ENCODE results near the gene RNF26.

The RNF26 gene

GRCh38 chr11:119320776-119321524, 13.4 kb upstream of the RNF26 start:
- Histone ChIP-seq H3K4me1 (ENCODE audit: low read length) (peaks cover 55% of the 10 kb centered on the region), H3K36me3 (replicated peaks; ENCODE audit: low read depth, low read length) (no peaks in the 10 kb centered on the region), H3K27ac (ENCODE audit: low read length) (peak overlapping the region; percentile 86), H3K27me3 (ENCODE audit: low read depth, low read length) (peaks cover 10% of the 10 kb centered on the region), H3K4me3 (ENCODE audit: low read length) (peak overlapping the region; percentile 86), H3K9me3 (ENCODE audit: insufficient read depth, low read length) (no peaks in the 10 kb centered on the region), H3K9ac (ENCODE audit: low read length) (peak overlapping the region; percentile 89), H3K79me2 (ENCODE audit: low read length) (no peaks in the 10 kb centered on the region), H2AFZ (ENCODE audit: low read depth, low read length) (peak overlapping the region; percentile 42; the same call in 1 of the 2 replicates), H4K20me1 (ENCODE audit: insufficient read depth, low read length) (no peaks in the 10 kb centered on the region), H3K4me2 (ENCODE audit: low read length) (peak overlapping the region; percentile 100)
- 0 out of 2 replicates have a peak, but pooled peaks have one; percentile 5 for TF ChIP-seq CTCF (IDR thresholded peaks at IDR 0.05; ENCODE audit: low read depth, low read length)
- no peak for TF ChIP-seq EZH2phosphoT487 (IDR thresholded peaks at IDR 0.05; ENCODE audit: low read depth)

GRCh38 chr11:119322360-119322739, 12.0 kb upstream of the RNF26 start:
- Histone ChIP-seq H3K79me2 (ENCODE audit: low read length) (no peaks in the 10 kb centered on the region), H3K4me2 (ENCODE audit: low read length) (peak overlapping the region; percentile 100), H3K9me3 (ENCODE audit: insufficient read depth, low read length) (no peaks in the 10 kb centered on the region), H3K36me3 (replicated peaks; ENCODE audit: low read depth, low read length) (no peaks in the 10 kb centered on the region), H2AFZ (ENCODE audit: low read depth, low read length) (0 out of 2 replicates have a peak overlapping the region, but pooled peaks have one; percentile 17), H3K4me3 (ENCODE audit: low read length) (peak overlapping the region; percentile 86), H3K27me3 (ENCODE audit: low read depth, low read length) (no peaks in the 10 kb centered on the region), H3K4me1 (ENCODE audit: low read length) (peaks cover 48% of the 10 kb centered on the region), H4K20me1 (ENCODE audit: insufficient read depth, low read length) (no peaks in the 10 kb centered on the region), H3K9ac (ENCODE audit: low read length) (peak overlapping the region; percentile 89), H3K27ac (ENCODE audit: low read length) (peak overlapping the region; percentile 86)
- TF ChIP-seq CTCF (IDR thresholded peaks at IDR 0.05; ENCODE audit: low read depth, low read length): no peak

GRCh38 chr11:119322921-119323531, 11.3 kb upstream of the RNF26 start:
- 0 out of 2 replicates have a peak overlapping the region, but pooled peaks have one; percentile 86 for H3K27ac ChIP-seq (ENCODE audit: low read length)
- H2AFZ ChIP-seq (ENCODE audit: low read depth, low read length): no peak overlapping the region

More at GRCh38 chr11:119322921-119323531, 11.3 kb upstream of the RNF26 start:
- Histone ChIP-seq H3K79me2 (ENCODE audit: low read length) (no peaks in the 10 kb centered on the region), H3K4me1 (ENCODE audit: low read length) (peaks cover 41% of the 10 kb centered on the region), H3K4me2 (ENCODE audit: low read length) (peak overlapping the region; percentile 100), H3K36me3 (replicated peaks; ENCODE audit: low read depth, low read length) (no peaks in the 10 kb centered on the region), H3K4me3 (ENCODE audit: low read length) (peak overlapping the region; percentile 86; the same call in 1 of the 2 replicates), H4K20me1 (ENCODE audit: insufficient read depth, low read length) (no peaks in the 10 kb centered on the region), H3K27me3 (ENCODE audit: low read depth, low read length) (no peaks in the 10 kb centered on the region), H3K9me3 (ENCODE audit: insufficient read depth, low read length) (no peaks in the 10 kb centered on the region), H3K9ac (ENCODE audit: low read length) (no peak overlapping the region)
- TF ChIP-seq EZH2phosphoT487 (IDR thresholded peaks at IDR 0.05; ENCODE audit: low read depth) (no peak), CTCF (IDR thresholded peaks at IDR 0.05; ENCODE audit: low read depth, low read length) (no peak)
